Activated CD4-positive, alpha-beta T cell treated with anti-CD3 and anti-CD28 coated beads, Interleukin-2, amount 50 U/mL, for 48 hours (primary cell): ENCODE data around the gene ASCL2.
"Not testable (repeated sequence)": the region's sequence is repeated elsewhere in the genome, so short reads cannot be mapped to it uniquely, and the experiment has no call there.

ENCODE experiments used
- DNase-seq, 2 experiments: peaks; one replicate each; pipeline ENCODE4 v3.0.0-alpha.2; 2020

Gene ASCL2

DNA sequence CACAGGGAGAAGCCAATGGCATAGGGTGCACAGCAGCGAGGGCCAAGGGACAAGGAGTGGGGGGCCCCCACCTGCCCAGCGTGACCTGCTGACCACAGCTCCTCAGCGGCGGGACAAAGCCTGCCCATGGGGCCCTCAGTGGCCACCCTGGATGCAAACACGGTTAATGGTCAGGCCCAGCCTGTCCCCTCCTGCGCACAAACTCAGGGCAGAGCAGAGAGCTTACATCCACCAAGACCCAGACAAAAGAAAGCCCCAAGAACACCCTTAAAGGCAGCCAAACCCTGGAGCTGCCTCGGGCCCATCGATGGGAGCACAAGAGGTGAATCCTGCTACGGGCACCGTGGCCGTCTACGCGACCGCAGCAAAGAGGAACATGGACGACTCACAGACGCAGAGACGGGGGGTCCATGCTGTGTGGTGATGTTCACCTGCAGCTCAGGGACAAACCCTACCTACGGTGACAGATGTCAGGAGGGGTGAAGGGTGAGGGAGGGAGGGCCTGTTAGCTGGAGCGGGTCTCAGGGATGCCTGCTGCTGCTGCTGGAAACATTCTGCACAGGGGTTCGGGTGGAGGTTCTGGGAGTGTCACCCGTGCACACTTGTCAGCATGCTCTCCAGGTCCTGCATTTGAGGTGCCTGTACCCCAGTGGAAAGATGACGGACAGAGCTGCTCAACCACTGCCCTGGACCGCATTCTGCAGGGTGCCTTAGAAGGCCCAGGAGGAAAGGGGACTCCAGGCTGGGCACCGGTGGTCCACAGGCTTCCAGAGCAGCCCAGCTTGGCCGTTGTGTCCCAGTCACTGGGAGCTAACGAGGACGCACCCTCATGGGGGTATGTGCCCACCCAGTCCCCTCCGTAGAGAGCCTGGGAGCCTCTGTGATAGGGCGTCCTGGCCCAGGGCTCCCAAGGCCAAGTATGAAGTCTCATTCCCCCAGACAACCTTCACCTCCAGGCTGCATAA lies 11.6 kb downstream of the ASCL2 start:
- DNase-seq: no peak

GRCh38 chr11:2256951-2257700 lies 13.3 kb downstream of the ASCL2 start:
- DNase-seq: no peak

DNA sequence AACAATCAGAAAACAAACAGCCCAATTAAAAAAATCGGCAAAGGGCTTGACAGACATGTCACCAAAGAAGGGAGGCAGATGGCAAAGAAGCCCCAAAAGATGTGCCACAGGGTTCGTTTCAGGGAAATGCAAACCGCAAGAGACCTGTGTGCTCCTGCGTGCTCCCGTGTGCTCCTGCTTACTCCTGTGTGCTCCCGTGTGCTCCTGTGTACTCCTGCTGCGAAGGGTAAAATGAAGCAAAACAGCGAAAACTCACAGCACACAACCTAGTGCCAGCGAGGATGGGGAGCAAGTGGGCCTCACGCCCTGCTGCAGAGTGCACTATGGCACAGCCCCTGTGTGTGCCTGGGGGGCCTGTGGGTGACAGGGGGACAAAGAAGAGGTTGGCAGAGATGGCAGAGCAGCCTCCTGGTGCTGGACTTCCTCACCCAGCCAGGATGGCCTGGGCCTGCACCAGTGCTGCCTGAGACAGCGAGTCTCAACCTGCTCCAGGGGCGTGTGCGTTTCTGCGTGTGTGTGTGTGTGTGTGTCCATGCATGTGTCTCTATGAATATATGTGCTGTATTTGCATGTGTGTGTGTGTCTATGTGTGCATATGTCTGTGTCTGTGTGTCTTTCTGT lies 14.0 kb downstream of the ASCL2 start:
- DNase-seq: no peak

DNA sequence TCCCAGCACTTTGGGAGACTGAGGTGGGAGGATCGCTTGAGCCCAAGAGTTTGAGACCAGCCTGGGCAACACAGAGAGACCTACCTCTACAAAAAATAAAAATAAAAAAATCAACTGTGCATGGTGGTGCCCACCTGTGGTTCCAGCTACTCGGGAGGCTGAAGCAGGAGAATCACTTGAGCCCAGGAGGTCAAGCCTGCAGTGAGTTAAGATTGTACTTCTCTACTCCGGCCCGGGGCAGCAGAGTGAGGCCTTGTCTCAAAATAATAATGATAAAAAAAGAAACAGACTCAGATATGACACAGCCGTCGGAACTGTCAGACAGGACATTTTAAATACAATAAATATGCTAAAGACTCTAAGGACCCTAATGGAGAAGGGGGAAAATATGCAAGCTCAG lies 18.4 kb downstream of the ASCL2 start:
- no peak for DNase-seq

- no peak for DNase-seq
Observed at GRCh38 chr11:2251138-2251537, 19.2 kb downstream of the ASCL2 start.

DNA sequence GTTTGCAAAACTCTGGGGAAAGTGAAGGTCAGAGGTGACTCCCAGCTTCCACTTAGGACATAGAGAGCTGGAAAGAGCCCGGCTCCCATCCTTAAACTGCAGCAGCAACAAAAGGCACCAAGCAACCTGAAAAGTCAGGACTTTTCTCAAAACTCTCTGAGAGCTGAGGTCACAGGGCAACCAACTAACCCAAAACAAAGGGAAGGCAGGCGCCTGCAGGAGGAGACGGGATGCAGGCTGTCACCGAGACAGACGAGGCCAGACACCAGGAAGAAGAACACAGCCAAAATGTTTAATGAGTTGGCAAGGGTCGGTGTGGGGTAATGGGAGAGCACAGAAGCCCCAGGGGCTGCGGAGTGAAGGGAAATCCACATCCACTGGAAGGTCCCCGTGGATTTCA lies 19.9 kb downstream of the ASCL2 start:
- DNase-seq: no peak

GRCh38 chr11:2250041-2250440 lies 20.3 kb downstream of the ASCL2 start:
- DNase-seq: no peak

DNA sequence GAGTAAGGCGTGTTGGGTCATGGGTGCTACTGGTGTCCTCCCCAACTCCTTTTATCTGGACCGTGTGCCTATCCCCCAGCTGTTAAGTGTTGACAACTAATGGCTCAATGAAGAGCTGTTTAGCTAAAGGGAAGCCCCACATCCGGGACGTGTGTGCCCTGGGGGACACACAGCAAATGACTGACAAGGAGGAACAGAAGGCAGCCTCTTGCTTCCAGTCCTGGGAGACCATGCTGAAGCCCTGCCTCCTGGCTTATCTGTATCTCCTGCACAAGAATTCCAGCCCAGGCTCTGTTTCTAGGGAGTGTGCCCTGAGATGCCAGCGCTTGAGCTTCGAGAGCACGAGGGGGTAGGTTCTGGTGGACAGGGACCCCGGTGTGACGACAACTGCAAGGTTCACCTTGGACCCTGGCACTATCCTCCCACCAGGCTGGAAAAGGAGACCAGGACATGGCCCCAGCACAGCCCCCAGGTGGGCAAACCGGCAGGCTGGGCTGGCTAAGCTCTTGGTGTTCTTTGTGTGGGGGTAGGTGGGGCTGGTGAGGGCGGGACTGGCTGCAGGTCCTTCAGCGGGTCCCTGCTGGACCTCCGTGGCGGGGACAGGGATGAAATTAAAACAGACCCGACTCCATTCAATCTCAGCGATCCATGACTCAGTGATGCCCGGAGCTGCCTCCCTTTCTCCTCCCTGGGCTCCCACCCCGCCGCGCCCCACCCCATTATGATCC lies 21.0 kb downstream of the ASCL2 start:
- no peak for DNase-seq

- DNase-seq: no peak
Observed at GRCh38 chr11:2248762-2249161, 21.6 kb downstream of the ASCL2 start.

DNA sequence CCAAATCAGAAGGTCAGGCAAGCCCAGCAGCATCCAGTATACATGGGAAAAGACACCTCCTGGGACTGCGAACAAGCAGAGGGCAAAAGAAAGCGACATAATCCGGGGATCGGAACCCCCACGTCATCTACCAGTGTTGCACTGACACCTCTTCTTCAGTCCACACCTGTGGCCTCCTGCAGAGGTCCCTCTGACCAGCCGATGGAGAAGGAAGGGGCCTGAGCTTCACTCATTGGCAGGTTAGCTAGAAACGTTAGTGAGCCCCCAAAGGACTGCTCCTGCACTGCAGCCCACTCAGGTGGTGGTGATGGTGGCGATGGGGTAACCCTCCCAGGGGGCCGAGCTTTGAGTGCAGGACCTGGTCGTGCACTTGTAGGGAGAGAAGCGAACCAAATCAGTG lies 22.1 kb downstream of the ASCL2 start:
- DNase-seq: no peak

GRCh38 chr11:2247496-2247895 lies 22.9 kb downstream of the ASCL2 start:
- no peak for DNase-seq

GRCh38 chr11:2240834-2241233 lies 29.6 kb downstream of the ASCL2 start:
- DNase-seq: no peak

DNA sequence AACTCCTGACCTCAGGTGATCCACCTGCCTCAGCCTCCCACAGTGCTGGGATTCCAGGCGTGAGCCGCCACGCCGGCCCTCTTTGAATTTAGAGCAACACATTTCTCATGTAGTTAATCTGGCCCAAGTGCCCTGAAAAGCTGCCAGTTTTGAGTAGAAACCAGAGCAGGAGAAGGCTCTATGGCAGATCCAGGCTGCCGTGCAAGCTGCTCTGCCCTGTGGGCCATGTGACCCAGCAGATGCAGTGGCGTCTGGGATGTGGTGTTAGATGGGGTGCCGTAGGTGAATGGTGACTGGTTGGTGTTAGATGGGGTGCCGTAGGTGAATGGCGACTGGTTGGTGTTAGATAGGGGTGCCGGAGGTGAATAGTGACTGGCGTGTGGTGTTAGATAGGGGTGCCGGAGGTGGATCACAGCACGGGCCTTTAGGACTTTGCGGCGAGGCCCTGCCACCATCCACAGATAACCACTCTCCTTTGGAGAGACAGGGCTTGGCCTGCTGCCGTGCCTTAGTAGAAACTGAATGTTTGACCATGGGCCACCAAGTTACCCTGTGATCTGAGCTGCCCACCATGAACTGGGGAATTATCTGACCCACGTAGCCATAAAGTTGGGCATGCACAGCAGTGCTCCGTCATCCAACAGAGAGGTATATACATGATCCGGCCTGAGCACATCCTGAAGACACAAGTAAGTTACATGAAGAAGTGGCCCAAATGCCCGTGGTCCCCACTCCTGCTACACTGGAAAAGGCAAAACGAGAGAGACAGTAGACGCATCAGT lies 32.7 kb downstream of the ASCL2 start:
- no peak for DNase-seq

DNA sequence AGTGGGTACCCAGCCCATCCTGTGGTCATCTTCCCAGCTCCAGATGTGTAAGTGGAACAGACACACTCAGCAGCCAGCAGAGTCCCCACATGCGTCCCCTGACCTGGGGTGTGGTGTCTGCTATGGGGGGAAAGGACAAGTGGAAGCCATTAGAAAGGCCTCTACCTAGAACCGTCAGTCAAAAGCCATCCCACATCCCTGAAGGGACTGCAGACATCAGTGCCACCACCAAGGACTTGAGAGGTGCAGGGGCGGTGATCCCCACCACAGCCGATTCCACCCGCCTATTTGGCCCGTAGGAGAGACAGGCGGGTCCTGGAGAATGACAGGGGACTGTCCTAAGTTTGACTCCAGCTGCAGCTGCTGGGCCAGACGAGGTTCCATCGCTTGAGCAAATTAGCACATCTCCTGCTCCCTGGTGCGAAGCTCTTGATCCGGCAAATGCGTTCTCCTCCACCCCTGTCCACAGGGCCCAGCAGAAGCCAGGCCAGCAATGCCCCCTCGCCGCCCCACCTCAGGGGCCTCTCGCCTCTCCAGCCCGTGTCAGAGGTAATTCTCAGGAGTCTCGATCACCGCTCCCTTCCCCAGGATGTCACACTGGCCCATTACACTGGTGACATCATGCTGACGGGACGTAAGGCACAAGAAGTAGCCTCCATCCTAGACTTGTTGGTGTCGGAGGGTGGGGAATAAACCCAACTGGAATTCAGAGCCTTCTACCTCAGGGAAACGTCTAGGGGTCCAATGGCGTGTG lies 33.8 kb downstream of the ASCL2 start:
- not testable (repeated sequence) for DNase-seq

- DNase-seq: no peak
Observed at GRCh38 chr11:2235588-2236326, 34.6 kb downstream of the ASCL2 start.

GRCh38 chr11:2234963-2235362 lies 35.4 kb downstream of the ASCL2 start:
- no peak for DNase-seq

DNA sequence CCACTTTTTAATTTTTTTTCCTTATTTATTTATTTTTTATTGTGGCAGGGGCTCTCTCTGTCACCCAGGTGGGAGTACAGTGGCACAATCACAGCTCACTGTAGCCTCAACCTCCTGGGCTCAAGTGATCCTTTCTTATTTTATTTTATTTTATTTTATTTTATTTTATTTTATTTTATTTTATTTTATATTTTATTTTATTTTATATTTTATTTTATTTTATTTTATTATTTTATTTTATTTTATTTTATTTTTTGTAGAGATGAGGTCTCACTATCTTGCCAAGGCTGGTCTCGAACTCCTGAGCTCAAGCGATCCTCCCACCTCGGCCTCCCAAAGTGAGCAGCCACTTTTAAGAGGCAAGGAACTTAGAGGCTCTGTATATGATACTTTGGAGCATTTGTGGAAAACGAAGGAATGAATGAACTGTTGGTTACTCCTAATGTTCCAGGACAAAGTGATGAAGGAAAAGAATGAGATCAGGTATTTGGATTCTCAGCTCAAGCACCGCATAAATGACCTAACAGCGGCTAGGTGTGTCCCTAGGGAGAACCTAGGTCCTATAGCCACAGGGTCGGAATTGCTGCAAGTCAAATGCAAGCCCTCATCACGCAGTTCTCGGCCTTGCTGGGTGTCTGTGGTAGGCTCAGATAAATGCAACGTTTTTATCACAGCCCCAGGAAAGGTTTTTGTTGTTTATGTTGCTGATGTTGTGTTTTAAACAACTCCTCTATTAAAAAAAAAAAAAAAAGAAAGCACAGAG lies 36.5 kb downstream of the ASCL2 start:
- no peak for DNase-seq

DNA sequence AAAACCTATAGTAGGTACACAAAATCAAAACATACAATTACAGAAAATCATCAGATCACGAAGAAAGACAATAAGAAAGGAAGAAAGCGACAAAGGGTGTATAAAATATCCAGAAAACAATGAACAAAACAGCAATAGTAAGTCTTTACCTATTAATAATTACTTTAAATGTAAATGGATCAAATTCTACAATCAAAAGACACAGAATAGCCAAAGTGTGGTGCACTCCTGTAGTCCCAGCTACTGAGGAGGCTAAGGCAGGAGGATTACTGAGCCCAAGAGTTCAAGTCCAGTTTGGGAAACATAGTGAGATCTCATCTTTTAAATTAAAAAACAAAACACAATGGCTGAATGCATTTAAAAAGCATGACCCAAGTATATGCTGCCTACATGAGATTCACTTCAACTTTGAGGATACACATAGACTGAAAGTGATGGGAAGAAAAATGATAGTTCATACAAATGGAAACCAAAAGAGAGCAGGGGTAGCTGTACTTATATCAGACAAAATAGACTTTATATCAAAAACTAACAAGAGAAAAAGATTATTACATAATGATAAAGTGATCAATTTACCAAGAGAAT lies 40.6 kb downstream of the ASCL2 start:
- DNase-seq: no peak

GRCh38 chr11:2224254-2224653 lies 46.1 kb downstream of the ASCL2 start:
- DNase-seq: no peak
